HG03565 (cell line): ENCODE data around the gene MKI67.
"Not testable (repeated sequence)": the region's sequence is repeated elsewhere in the genome, so short reads cannot be mapped to it uniquely, and the experiment has no call there.

ENCODE experiments used
- ATAC-seq: cut with Tn5 transposase; IDR thresholded peaks from one replicate; pipeline ENCODE4 v1.9.1; 2021; ENCODE audit warnings: mild to moderate bottlenecking, moderate library complexity; ENCODE audit not compliant: unreplicated experiment

MKI67 gene

DNA sequence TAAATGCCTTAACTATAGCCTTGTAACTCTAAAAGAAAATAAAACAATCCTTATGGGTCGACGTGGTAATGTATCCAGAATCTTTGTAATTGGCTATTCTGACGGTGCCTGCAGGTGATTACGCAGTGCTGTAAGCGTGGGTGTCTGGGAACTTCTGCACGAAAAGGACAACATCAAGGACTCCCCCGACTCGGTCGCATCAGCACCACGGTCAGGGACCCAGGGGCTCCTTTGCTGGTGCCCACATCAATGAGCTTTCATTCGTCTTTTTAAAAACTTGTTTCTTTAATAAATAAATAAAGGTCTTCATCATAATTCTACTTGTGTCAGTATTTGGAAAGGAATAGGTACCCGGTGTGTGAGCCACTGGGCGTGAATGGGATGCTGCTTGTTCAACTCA, 13.2 kb downstream of the MKI67 start:
- no peak for ATAC-seq

DNA sequence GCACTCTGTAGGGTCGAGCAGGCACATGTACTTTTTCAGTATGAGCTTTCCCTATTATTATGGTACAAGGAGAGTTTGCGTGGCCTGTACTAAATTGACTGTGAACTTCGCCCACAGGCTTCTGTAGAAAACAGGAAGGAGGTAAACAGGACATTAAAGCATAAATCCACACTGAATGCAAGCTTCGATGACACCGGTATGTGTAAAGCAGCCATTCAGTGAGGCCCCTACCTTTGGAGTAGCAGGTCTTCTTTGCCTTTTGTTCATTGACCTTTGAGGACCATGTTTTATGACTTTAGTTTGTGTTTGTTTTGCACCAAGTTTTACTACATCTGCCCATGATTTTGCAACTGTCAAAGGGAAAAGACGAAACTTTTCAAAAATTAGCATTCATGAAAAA, 14.5 kb downstream of the MKI67 start:
- ATAC-seq = no peak

DNA sequence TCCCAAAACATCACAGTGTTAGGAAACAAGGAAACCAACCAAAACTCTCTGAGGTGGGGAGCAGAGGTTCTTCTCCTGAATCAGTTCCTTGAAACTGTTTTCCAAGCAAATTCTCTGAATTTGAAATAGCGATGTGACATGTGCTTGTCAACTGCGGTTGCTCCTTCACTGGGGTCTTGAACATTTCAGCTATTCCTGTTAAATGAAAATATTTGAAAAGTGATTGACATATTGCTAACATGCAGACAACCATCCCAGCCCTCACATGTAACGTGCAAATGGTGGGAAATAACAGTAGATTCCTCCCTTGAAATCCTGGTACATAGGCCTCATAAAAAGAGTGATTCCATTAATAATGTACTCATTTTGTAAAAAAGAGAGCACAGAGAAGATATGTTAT, 15.9 kb downstream of the MKI67 start:
- ATAC-seq = no peak

DNA sequence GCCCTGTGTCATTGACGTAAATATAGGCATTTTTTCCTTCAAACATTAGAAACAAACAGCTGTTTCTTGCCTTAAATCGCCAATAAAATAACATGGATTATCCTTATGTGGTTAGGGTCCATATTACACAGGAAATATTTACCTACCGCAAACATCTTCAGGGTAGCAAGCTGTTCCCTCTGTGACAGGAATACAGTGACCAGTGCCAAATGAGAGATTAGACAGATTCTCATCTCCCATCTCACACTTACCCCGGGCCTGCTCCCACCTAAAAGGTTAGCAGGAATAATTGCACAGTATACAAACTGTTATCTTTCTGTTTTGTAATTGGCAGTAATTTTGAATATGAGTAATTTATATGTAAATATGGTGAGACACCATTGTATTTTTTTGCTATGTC, 16.5 kb downstream of the MKI67 start:
- ATAC-seq = no peak

DNA sequence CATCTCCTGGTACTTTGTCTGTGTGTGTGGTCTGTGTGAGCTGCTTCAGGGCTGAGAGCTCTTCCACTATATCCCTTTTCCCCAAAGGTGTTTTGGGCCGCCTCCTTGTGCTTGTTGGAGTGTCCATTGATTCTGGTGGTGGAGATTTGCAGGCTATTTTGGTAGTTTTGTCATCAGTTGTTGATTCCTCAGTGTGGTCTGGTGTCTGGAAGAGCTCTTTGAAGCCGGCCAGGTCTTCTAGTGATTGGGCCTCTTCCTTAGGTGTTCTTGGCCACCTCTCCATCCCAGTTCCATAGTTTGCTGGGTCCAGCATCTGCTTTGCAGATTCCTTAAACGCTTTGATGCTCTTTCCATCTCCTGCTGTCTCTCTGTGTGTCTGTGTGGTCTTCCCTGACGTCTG, 20.8 kb downstream of the MKI67 start:
- no peak for ATAC-seq

DNA sequence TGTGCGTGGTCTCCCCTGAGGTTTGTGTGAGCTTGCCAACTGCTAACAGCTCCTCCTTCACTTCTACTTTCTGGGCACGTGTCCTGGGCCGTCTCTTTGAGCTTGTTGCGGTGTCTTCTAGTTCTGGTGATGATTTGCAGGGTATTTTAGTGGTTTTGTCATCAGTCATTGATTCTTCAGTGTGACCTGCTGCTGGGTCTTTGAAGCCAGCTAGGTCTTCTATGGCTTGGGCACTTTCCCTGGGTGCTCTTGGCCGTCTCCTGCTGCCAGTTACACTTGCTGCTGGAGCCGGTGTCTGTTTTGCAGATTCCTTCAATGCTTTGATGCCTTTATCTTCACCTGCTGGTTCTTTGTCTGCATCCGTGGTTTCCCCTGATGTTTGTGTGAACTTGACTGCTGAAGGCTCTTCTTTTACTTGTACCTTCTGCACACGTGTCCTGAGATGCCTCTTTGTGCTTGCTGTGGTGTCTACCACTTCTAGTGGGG, 23.0 kb downstream of the MKI67 start:
- ATAC-seq = no peak

DNA sequence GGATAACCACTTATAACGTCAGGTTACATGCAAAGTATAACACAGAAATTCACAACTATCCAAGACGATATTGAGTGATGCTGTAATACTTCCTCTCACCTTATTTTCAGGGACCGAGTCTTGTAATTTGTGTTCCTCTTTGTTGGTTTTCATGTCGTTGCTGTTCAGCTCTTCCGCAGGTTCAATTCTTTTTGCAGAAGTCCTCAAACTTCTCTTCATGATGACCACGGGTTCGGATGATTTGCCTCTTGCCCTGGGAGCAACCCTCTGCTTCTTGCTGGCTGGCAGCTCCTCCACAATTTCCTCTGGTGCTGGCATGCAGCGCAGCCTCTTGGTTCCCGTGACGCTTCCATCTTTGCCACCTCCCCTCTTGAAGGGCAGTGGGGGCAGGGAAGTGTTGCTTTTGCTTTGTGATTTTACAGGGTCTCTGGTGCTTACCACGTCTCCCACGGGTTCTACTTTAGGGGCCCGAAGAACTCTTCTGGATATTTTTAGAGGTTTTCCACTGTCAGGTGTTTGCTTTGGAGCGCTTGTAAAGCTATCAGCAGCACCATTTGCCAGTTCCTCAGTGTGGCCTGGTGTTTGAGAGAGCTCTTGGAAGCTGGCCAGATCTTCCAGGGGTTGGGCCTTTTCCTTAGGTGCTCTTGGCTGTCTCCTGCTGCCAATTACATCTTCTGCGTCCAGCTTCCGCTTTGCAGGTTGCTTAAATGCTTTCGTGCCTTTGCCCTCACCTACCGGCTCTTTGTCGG, 23.6 kb downstream of the MKI67 start:
- no peak for ATAC-seq

DNA sequence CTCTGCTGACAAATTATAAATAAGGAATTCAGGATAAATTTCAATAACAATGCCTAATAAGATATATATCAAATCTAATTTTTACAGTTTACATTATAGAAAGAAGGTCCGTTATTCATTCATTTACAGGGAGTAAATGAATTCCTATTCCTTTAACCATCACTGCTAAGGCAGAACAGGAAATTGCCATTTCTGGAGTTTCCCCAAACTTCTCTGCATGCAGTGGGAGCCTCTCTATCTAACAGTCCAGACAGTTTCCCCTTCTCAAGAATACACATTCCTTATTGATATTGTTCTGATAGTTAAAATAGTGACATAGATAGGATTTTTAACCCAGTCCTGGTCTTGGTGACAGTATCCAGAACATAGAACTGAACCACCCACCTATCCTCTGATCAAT, 24.3 kb downstream of the MKI67 start:
- ATAC-seq = no peak

DNA sequence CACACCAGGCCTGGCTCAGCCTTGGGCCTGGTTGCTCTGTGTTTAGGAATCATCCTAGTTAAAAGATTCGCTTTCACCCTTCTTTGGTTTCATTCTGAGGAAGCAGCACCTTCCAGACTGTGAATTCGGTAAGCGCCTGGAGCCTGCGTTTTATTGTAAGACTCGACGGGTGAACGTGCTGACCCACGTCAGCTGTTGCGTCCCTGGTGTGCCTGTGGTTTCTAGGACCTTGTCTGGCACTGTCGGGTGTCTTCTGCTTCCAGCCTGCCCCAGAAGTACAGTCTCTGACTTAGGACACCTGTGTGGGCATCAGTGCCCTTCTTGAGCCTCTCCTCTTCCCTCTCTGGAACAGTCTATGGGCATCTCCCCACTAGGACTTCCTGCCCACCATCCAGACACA, 26.3 kb downstream of the MKI67 start:
- ATAC-seq = no peak

DNA sequence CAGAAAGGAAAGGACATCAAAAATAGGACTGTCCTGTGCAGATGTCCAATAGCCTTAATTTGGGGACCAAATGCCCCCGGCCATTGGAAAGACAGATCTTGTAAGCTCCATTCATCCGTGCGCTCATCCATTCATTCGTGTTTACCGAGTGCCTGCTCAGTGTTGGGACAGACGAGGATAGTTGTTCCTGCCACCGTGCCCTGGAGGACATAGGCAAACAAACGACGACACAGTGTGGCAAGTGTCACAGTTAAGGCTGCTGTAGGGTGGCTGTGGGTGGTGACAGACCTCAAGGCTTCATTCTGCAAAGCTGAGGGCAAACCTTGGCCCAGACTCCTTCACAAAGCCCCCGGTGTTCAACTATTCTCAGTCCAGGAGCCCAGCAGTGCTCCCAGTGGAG, 27.6 kb downstream of the MKI67 start:
- ATAC-seq = no peak

DNA sequence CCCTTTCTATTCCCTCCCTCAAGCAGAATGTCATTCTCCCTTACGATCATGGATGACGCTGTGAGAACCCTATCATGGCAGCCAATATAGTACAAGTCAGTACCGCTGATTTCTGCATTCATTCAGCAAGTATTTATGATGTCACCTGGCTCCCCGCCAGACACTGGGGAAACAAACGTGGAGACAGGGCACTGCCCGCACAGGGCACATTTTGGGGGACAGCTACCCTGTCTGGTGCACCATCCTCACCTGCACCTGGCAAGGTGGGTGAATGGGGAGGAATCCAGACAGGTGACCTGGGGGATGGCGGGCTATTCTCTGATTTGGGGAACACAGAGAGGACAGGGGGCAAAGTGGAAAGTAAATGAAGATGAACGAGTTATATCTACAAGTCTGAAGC, 28.4 kb downstream of the MKI67 start:
- no peak for ATAC-seq

DNA sequence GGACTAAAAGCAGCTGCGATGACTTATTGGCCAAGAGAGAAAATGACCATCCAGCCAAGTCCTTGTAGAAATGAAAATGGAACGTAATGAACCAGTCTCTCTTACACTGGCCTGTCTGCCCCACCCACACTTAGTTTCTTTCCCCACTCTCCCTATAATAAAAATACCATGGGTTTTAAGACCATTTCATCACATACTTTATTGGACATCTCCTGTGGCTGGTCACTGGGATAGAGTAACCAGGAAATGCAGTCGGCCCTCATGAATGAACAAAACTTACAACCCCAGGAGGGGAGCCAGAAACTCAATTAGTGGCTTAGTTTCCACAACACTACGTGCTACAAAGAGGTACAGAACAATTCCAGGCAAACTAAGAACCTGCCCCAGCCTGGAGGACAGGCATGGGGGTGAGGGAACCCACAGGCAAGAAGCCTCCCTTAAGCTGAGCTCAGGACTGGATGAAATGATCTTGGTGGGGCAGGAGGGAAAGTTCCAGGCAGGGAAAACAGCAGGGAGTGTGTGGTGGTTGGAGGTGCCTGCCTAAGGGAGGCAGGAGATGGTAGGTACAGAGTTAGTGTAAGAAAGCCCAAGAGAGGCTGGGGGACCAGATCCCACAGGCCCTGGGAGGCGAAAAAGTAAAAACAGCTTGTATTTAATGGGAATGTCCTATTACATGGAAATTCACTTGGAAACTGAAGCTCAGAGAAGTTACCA, 29.6 kb downstream of the MKI67 start:
- no peak for ATAC-seq

DNA sequence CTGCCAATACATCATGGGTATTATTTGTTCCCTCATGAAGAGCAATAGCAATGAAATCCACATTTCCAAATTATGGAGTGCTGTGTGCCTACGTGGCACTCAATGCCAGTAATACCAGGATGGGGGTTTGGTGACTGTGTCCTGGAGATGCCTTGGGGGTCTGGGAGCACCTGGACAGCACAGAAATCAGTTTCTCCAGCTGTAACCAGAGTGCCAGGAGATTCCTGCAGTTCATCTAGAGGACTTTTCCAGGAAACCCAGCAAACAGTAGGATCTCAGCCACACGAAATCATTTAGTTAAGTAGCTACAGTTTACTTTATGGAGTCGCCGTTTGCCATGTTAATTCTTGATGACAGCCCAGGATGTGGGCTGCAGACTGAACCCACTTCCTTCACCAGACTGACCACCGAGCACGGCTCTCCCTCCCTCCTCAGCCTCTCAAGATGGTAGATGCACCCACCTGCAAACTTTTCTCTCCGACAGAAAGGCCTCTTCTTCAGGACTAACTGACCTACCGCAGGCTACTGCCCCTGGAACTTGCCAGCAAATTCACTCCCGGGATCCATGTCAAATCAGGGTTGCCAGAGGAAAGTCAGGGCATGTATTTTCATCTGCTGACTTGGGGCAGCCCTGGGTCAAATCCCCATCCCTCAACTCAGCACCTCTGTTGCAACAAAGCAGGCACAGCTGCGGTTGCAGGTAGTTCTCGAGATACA, 30.3 kb downstream of the MKI67 start:
- ATAC-seq = peak; percentile 28

DNA sequence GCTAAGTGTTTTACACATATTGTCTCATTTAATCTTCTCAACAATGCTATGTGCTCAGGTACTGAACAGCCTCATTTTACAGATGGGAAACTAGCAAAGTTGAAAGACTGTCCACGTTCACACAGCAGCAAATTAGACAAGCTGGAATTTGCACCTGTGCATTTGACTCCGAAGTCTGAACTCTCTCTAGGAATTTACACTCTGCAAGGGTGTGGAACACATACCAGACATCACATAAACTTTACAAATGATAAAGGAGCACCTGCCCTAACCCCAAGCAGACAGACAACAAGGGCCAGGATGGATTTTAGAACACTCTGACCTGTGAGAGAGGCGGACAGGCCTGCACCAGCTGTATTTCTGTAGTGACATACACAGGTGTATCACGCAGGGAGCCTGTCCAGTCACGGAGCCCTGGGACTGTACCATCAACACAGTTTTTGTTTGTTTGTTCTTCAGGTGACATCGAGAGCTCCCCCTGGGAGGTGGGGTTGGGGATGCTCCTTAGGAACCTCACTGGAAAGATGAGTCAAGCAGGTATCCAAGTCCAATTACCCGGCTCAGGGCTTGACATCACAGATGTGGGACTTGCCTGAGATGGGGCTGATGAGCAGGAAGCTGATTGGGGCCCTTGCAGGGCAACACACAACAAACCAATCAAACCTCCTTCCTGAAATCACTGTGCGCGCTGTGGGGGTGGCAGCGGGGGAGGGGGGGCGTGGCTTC, 31.0 kb downstream of the MKI67 start:
- peak; percentile 88 for ATAC-seq

DNA sequence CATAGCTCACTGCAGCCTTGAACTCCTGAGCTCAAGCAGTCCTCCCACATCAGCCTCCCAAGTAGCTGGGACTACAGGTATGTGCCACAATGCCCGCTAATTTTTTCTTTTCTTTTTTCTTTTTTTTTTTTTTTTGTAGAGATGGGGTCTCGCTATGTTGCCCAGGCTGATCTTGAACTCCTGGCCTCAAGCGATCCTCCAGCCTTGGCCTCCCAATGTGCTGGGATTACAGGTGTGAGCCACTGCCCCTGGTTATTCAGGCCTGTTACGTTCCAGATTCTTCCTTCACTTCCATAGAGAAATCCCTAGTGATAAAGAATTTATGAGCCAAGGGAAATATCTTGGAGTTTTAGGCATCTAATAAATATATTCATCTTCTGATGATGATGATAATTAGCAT, 31.6 kb downstream of the MKI67 start:
- ATAC-seq = not testable (repeated sequence)

DNA sequence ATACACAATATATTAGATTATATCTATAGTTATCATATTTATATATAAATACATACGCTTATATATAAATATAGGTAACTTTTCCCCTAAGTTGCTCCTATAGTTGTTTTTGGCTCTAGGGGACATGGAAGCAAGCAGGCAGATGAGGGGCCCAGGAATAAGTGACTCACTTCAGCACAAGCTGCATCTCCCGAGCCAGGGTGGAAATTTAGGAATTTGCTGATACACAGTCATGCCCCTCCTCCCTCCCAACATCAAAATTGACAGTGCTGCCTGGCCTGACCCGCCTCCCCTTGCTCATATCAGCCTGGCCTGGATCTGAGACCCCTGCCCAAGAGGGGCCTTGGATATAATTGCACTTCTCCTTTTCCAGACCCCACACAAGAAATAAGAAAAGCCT, 33.8 kb downstream of the MKI67 start:
- no peak for ATAC-seq

DNA sequence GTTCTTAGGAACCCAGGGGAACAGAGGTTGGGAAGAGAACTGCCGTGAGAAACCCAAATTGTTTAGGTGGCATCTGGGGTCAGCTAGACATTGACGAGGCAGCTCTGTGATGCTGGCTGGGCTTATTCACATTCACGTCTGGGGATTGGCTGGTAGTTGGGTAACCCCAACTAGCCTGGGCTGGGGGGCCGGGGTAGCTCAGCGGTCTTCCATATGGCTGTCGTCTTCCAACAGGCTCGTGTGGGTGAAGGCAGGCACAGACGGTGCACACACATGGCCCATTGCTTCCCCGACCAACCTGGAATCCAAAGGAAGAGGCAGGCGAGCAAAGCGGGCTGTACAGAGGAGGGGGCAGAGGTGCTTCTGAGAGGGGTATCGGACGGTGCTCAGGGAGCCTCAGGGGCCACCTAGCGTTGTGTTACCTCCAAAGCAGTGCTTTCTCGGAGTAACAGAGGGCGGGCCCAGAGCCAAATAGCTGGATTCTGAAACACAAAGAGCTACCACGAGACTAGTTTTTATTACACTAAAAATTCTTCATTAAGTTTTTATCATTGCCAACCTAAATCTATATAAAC, 34.5 kb downstream of the MKI67 start:
- ATAC-seq = no peak

DNA sequence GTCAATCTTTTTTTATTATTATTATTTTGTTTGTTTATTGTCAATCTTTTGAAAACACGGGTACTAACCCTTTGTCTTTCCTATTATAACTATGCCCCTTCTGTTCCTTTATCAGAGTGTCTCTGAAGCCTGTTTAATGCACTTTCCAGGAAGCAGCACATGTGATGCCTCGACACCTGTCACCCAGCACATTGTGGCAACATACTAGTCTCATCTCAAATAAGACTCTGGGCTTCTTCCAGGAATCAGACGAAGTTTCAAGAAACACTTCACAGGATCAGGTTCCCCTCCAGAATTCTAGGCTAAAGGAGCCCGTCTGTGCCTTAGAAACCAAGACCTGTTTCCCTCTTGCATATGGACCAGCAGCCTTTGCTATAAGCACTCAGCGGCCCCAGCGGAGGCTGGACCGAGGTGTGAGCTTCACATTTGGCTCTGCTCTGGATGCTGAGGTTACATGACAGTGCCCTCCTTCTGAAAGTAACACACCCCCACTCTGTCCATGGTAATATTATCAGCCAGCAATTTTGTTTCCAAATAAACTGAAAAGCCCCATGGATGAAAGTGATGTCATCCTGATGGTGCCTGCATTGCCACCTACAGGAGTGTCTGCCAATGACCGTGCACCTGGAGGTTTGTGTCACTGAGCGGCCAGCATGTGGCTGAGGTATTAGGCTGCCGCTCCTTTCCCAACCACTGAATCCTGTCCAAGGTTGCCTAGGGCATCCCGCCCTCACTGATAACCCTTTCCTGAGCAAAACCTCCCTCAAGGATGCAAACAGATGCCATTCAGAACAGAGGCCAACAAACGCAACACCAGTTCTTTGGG, 38.1 kb downstream of the MKI67 start:
- no peak for ATAC-seq

DNA sequence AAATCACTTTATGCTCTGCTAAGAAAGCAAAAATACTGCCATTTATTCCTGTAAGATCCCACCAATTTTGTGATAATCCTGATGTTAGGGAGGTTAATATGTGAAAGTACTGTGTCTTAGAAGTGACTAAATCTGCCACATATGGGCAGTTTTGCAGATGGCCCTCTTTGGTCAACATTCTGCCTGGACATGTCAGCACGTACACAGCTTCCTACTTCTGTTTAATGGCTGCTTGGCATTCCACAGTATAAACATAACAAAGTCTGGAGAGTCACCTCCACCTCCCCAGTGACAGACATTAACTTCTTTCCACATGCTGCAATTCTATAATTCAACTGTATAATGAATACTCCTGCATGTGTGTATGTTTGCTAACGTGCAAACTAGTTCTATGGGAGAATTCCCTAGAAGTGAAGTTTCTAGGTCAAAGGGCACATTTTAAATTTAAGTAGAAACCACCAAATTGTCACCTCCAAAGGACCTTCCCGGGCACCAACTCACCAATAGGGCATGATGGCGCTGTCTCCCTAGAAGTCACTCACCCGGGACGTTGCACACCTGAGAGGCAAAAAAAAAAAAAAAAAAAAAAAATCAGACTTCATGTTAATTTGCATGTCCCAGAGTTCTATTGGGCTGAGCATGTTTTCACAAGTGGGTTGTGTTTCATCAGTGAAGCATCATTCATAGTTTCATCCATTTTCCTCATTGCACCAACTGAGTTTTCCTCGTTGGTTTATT, 38.9 kb downstream of the MKI67 start:
- no peak for ATAC-seq
